Neural progenitor cell (in vitro differentiated cells): ENCODE measurements around the gene SLC5A4. TPM values are rescaled to one million over a fixed set of nuclear protein-coding genes. Genes with fewer than 3 reads are reported as not detected.

Experiments used
- DNase-seq: peaks from one replicate; pipeline ENCODE4 v3.0.0-alpha.2; 2016; ENCODE audit warnings: low spot score
- H2AFZ ChIP-seq: fragments of 200-600 bp; sonication (generic); replicated peaks from 2 replicates; pipeline ENCODE4 v1.6.1; 2016; ENCODE audit warnings: antibody characterized with exemption
- H3F3A ChIP-seq: fragments of 200-600 bp; sonication (generic); 2 replicates; pipeline ENCODE4 v1.6.1; 2016; ENCODE audit warnings: antibody characterized with exemption, low read depth
- H3K27ac ChIP-seq: fragments of 200-600 bp; sonication (generic); 2 replicates; pipeline ENCODE4 v1.5.1; 2016; ENCODE audit warnings: mild to moderate bottlenecking
- H3K27me3 ChIP-seq: fragments of 200-600 bp; sonication (generic); 2 replicates; pipeline ENCODE4 v1.6.1; 2016; ENCODE audit warnings: mild to moderate bottlenecking, moderate library complexity
- H3K36me3 ChIP-seq: fragments of 200-600 bp; sonication (generic); 2 replicates; pipeline ENCODE4 v1.5.1; 2016
- H3K4me1 ChIP-seq: fragments of 200-600 bp; sonication (generic); 2 replicates; pipeline ENCODE4 v1.6.1; 2016; ENCODE audit warnings: mixed run types
- H3K4me2 ChIP-seq: fragments of 200-600 bp; sonication (generic); 2 replicates; pipeline ENCODE4 v1.6.1; 2016
- H3K4me3 ChIP-seq: fragments of 200-600 bp; sonication (generic); 2 replicates; pipeline ENCODE4 v1.5.1; 2016
- H3K79me2 ChIP-seq: fragments of 200-600 bp; sonication (generic); 2 replicates; pipeline ENCODE4 v1.6.1; 2016; ENCODE audit warnings: low read depth
- H3K9ac ChIP-seq: fragments of 200-600 bp; sonication (generic); 2 replicates; pipeline ENCODE4 v1.6.1; 2016
- H3K9me3 ChIP-seq: fragments of 200-600 bp; sonication (generic); 2 replicates; pipeline ENCODE4 v1.5.1; 2016; ENCODE audit warnings: low read depth
- H4K20me1 ChIP-seq: fragments of 200-600 bp; sonication (generic); 2 replicates; pipeline ENCODE4 v1.6.1; 2016; ENCODE audit warnings: low read depth
- H3K27ac Mint-ChIP-seq: 3 replicates; pipeline ENCODE4 v1.8.0; 2021; ENCODE audit warnings: mixed read lengths
- H3K27me3 Mint-ChIP-seq: 2 replicates; pipeline ENCODE4 v1.8.0; 2022; ENCODE audit warnings: low read depth, mild to moderate bottlenecking, inconsistent platforms, moderate library complexity, mixed read lengths; ENCODE audit not compliant: insufficient read depth
- H3K36me3 Mint-ChIP-seq: 3 replicates; pipeline ENCODE4 v1.8.0; 2021; ENCODE audit warnings: mixed read lengths
- H3K4me1 Mint-ChIP-seq: 3 replicates; pipeline ENCODE4 v1.8.0; 2021; ENCODE audit warnings: mixed read lengths
- H3K4me3 Mint-ChIP-seq: 3 replicates; pipeline ENCODE4 v1.8.0; 2021; ENCODE audit warnings: mild to moderate bottlenecking, moderate library complexity, mixed read lengths
- H3K9me3 Mint-ChIP-seq: 3 replicates; pipeline ENCODE4 v1.8.0; 2020; ENCODE audit warnings: mixed read lengths
- CTCF ChIP-seq: fragments of 200-600 bp; sonication (generic); IDR thresholded peaks from 2 replicates; pipeline ENCODE4 v1.5.1; 2017; ENCODE audit warnings: antibody characterized with exemption, mild to moderate bottlenecking
- EZH2 ChIP-seq: fragments of 200-600 bp; sonication (generic); IDR thresholded peaks from 2 replicates; pipeline ENCODE4 v1.6.1; 2017; ENCODE audit warnings: antibody characterized with exemption, mild to moderate bottlenecking, moderate library complexity
- EZH2phosphoT487 ChIP-seq: fragments of 200-600 bp; sonication (generic); IDR thresholded peaks from 2 replicates; pipeline ENCODE4 v1.6.1; 2017; ENCODE audit warnings: antibody characterized with exemption
- total RNA-seq: library from RNA; depleted of rRNA; stranded (reverse); fragments of >200 nt; gene quantifications from 2 replicates; pipeline ENCODE4 v1.2.3, GENCODE V29; 2015; ENCODE audit warnings: low replicate concordance

Gene SLC5A4
- total RNA-seq, 1 donor from 2014 or later, result 0.06 TPM

- Histone ChIP-seq H3K9me3 (no peaks in the 10 kb centered on the region), H3K4me1 (peaks cover 6% of the 10 kb centered on the region), H3K27ac (no peak overlapping the region), H3K4me3 (peak overlapping the region; percentile 54), H3F3A (peaks cover 7% of the 10 kb centered on the region), H4K20me1 (no peaks in the 10 kb centered on the region), H3K9ac (no peak overlapping the region), H3K79me2 (no peaks in the 10 kb centered on the region), H3K36me3 (no peaks in the 10 kb centered on the region), H3K27me3 (peaks cover 60% of the 10 kb centered on the region), H3K4me2 (peak overlapping the region; percentile 92), H2AFZ (no peak overlapping the region)
- peaks cover 19% of the 10 kb centered on the region for H3K4me1 Mint-ChIP-seq
- no peaks in the 10 kb centered on the region for H3K9me3 Mint-ChIP-seq
- H3K27ac Mint-ChIP-seq, result no peak overlapping the region
- no peak for DNase-seq
- H3K4me3 Mint-ChIP-seq, result peak overlapping the region; percentile 95
- H3K36me3 Mint-ChIP-seq, result no peaks in the 10 kb centered on the region
- H3K27me3 Mint-ChIP-seq, result peaks cover 15% of the 10 kb centered on the region
- TF ChIP-seq EZH2phosphoT487, result no peak
- no peak for TF ChIP-seq EZH2
- no peak for TF ChIP-seq CTCF
These were observed 51.7 kb downstream of the SLC5A4 start for GRCh38 chr22:32203181-32204039.

GRCh38 chr22:32202539-32203180, 52.5 kb downstream of the SLC5A4 start:
- Histone ChIP-seq H3K4me1 (peaks cover 6% of the 10 kb centered on the region), H3K4me2 (peak overlapping the region; percentile 92), H4K20me1 (no peaks in the 10 kb centered on the region), H3K9me3 (no peaks in the 10 kb centered on the region), H3K79me2 (no peaks in the 10 kb centered on the region), H3K4me3 (peak overlapping the region; percentile 11), H3F3A (peaks cover 7% of the 10 kb centered on the region), H2AFZ (peak overlapping the region; percentile 50), H3K36me3 (no peaks in the 10 kb centered on the region), H3K27ac (no peak overlapping the region), H3K27me3 (peaks cover 64% of the 10 kb centered on the region), H3K9ac (no peak overlapping the region)
- peak; percentile 76 for DNase-seq
- Mint-ChIP-seq H3K4me1 (peaks cover 19% of the 10 kb centered on the region), H3K4me3 (peak overlapping the region; percentile 95), H3K36me3 (no peaks in the 10 kb centered on the region), H3K9me3 (no peaks in the 10 kb centered on the region), H3K27ac (no peak overlapping the region), H3K27me3 (peaks cover 15% of the 10 kb centered on the region)
- peak; percentile 62 for TF ChIP-seq EZH2
- peak; percentile 69 for TF ChIP-seq CTCF
- TF ChIP-seq EZH2phosphoT487, result no peak

- Histone ChIP-seq H3K36me3 (no peaks in the 10 kb centered on the region), H4K20me1 (no peaks in the 10 kb centered on the region), H3K4me1 (peaks cover 6% of the 10 kb centered on the region), H3K4me2 (peak overlapping the region; percentile 92), H3K9ac (no peak overlapping the region), H3K4me3 (no peak overlapping the region), H3F3A (peaks cover 7% of the 10 kb centered on the region), H3K79me2 (no peaks in the 10 kb centered on the region), H2AFZ (peak overlapping the region; percentile 50), H3K27ac (no peak overlapping the region), H3K27me3 (peaks cover 68% of the 10 kb centered on the region), H3K9me3 (no peaks in the 10 kb centered on the region)
- DNase-seq, result no peak
- Mint-ChIP-seq H3K36me3 (no peaks in the 10 kb centered on the region), H3K4me3 (no peak overlapping the region), H3K27me3 (peaks cover 15% of the 10 kb centered on the region), H3K27ac (no peak overlapping the region), H3K4me1 (peaks cover 19% of the 10 kb centered on the region), H3K9me3 (no peaks in the 10 kb centered on the region)
- TF ChIP-seq EZH2phosphoT487 (no peak), EZH2 (no peak), CTCF (no peak)
These were observed 53.0 kb downstream of the SLC5A4 start for GRCh38 chr22:32202161-32202538.
